ENCODE data around the gene IGF2BP1.
"Not testable (repeated sequence)": the region's sequence is repeated elsewhere in the genome, so short reads cannot be mapped to it uniquely, and the experiment has no call there.

IGF2BP1 gene

GRCh38 chr17:49016775-49017463 is 19.7 kb downstream of the IGF2BP1 start:
- in situ Hi-C loops (cut with MboI; ENCODE audit: low sequenced_read_pairs), result no loop called here

- in situ Hi-C loops (cut with MboI; ENCODE audit: low sequenced_read_pairs), result no loop called here
Observed at GRCh38 chr17:49018116-49018612, 21.0 kb downstream of the IGF2BP1 start.

- in situ Hi-C loops (cut with MboI; ENCODE audit: low sequenced_read_pairs), result no loop called here
Observed at GRCh38 chr17:49018748-49019147, 21.6 kb downstream of the IGF2BP1 start.

GRCh38 chr17:49020609-49021008 is 23.4 kb downstream of the IGF2BP1 start:
- in situ Hi-C loops (cut with MboI; ENCODE audit: low sequenced_read_pairs), result loop anchor here (10.0 kb wide), 1 partner anchor 66 kb away; no protein-coding TSS in a partner anchor

DNA sequence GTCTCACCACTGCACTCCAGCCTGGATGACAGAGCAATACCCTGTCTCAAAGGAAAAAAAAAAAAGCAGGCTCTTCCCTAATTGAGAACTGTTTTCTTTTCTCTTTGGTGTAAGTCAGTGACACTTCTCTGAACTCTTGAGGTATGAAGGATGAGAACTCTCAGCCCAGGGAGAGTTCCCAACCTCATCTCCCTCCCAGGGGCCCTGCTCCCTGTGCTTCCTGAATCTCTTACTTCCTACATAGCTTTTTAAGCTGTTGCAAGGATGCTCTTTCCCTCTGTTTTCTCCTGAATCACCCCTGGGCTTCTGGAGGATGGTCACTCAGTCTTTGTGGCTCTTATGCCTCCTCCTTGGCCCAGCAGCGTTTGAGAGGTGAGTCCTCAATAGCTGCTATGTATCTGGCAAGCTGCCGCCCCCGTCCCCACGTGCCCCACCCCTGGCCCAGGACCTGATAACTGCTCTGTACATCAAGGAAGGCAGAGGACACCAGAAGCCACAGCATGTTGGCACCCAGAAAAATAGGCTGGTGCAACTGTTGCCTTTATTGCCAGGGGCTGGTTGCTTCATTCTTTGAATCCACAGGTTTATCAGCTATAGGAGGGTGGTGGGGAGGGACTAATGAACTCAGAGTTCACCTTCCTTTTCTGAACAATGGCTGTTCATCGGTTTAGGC is 24.0 kb downstream of the IGF2BP1 start:
- in situ Hi-C loops (cut with MboI; ENCODE audit: low sequenced_read_pairs), result loop anchor here (10.0 kb wide), 1 partner anchor 66 kb away; no protein-coding TSS in a partner anchor

GRCh38 chr17:49021768-49022103 is 24.6 kb downstream of the IGF2BP1 start:
- in situ Hi-C loops (cut with MboI; ENCODE audit: low sequenced_read_pairs), result loop anchor here (10.0 kb wide), 1 partner anchor 67 kb away; no protein-coding TSS in a partner anchor

DNA sequence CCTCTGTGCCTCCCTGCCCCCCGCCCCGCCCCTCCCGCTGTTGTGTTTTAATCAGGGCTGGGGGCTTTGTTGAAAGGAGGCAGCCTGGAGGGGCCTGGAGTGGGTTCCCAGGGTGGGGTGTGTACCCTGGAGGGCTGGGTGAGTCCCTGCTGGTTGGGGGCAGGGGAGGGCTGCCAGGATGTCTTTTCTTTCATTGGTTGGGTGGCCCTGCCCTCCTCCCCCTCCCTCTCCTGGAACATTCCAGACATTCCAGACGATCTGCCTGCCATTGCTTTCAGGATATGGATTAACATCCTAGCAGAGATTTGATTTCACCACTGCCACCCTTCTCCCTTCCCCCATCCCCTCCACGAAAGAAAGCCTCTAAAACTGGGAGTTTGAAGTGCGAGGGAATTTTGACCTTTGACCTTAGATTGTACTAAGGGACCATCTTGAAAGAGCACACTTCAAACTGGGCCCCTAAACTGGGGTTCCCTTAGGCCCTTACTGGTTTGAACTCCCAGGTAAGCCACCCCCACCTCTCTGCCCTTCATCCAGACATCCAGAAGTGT is 25.3 kb downstream of the IGF2BP1 start:
- in situ Hi-C loops (cut with MboI; ENCODE audit: low sequenced_read_pairs), result loop anchor here (10.0 kb wide), 1 partner anchor 68 kb away; no protein-coding TSS in a partner anchor

- in situ Hi-C loops (cut with MboI; ENCODE audit: low sequenced_read_pairs), result loop anchor here (10.0 kb wide), 1 partner anchor 70 kb away; no protein-coding TSS in a partner anchor
Observed at GRCh38 chr17:49024523-49024922, 27.3 kb downstream of the IGF2BP1 start.

GRCh38 chr17:49026447-49026846 is 29.3 kb downstream of the IGF2BP1 start:
- in situ Hi-C loops (cut with MboI; ENCODE audit: low sequenced_read_pairs), result loop anchor here (10.0 kb wide), 1 partner anchor 72 kb away; no protein-coding TSS in a partner anchor

- in situ Hi-C loops (cut with MboI; ENCODE audit: low sequenced_read_pairs), result loop anchor here (10.0 kb wide), 1 partner anchor 73 kb away; no protein-coding TSS in a partner anchor
Observed at GRCh38 chr17:49028271-49028670, 31.1 kb downstream of the IGF2BP1 start.

- in situ Hi-C loops (cut with MboI; ENCODE audit: low sequenced_read_pairs), result loop anchor here (10.0 kb wide), 1 partner anchor 75 kb away; no protein-coding TSS in a partner anchor
Observed at GRCh38 chr17:49029801-49030200, 32.6 kb downstream of the IGF2BP1 start.

DNA sequence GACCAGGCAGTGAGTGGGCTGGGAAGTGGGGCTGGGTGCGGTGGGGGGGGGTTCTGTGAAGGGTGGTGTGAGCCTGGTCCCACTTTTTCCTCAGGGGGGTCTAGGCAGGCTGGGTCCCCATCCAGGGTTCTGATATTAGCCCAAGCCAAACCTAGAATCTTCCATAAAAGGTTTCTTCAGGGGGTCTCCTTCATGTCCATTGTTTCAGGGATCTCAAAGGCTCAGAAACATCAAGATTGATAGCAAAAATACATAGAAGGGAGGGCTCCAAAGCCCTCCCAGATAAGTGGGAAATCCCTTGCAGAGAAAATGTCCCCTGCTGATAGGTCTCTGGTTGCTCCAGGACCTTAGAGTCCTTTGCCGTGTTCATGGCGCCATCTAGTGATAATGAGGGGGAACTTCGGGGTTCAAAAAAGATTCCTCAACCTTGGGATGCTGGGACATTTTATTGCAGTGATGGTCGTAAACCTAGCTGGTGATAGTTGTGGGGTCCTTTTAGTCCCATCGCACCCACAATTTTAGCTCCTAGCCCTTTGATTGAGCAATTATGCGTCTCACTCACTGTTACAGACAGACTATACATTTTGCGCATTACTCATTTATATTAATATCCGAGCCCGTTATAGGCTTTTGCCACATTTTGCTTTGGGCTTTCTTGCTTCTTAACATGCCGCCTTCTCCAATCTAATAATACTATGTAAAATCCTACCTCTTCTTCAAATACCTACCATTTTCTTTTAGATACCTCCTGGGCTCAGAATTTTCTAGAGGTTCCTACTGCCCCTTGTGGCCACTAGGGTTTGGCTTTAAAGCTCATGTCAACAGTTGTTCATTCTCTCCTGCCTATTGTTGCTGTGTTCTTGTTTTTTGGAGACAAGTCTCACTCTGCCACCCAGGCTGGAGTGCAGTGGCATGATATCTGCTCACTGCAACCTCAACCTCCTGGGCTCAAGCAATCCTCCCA is 35.1 kb downstream of the IGF2BP1 start:
- in situ Hi-C loops (cut with MboI; ENCODE audit: low sequenced_read_pairs), result no loop called here

- in situ Hi-C loops (cut with MboI; ENCODE audit: low sequenced_read_pairs), result no loop called here
Observed at GRCh38 chr17:49035470-49036269, 38.5 kb downstream of the IGF2BP1 start.

GRCh38 chr17:49036270-49036626 is 39.1 kb downstream of the IGF2BP1 start:
- in situ Hi-C loops (cut with MboI; ENCODE audit: low sequenced_read_pairs), result no loop called here

- in situ Hi-C loops (cut with MboI; ENCODE audit: low sequenced_read_pairs), result no loop called here
Observed at GRCh38 chr17:49038138-49038537, 41.0 kb downstream of the IGF2BP1 start.

DNA sequence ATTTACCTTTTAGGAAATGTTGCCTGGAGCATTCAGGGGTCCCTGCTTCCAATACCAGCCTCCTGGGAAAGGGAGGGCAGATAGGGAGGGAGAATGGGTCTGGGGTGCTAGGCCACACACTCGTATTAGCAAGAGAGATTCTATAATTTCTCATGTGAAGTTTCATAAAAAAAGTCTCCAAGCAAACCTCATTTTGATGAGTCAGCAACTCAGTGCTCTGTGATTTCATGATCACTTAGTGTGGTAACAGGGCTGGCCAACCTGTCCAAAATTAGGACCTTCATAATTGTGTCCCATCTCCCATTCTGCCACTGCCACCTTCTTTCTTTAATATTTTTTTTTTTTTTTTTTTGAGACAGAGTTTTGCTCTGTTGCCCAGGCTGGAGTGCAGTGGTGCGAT is 41.4 kb downstream of the IGF2BP1 start:
- in situ Hi-C loops (cut with MboI; ENCODE audit: low sequenced_read_pairs), result no loop called here

- in situ Hi-C loops (cut with MboI; ENCODE audit: low sequenced_read_pairs), result not testable (repeated sequence)
Observed at GRCh38 chr17:49039518-49039917, 42.3 kb downstream of the IGF2BP1 start.

DNA sequence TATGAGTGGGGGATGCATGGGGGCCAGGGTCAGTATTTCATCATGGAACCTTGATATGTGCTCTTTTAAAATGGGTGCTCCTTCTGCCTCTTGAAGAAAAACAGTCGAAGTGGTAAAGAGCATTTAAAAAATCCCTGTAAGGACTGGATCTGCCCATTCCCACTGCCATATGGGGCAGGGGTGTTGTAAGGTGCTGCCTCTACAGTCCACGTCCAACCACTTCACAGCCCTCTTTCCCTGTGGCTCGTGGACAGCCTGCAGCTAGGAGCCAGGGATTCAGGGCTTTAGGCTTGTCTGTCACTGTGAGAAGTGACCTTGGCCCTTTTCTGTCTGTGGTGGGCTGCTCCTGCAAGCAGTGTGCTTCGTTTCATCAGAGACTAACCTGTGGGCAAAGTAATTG is 44.3 kb downstream of the IGF2BP1 start:
- in situ Hi-C loops (cut with MboI; ENCODE audit: low sequenced_read_pairs), result no loop called here

- in situ Hi-C loops (cut with MboI; ENCODE audit: low sequenced_read_pairs), result no loop called here
Observed at GRCh38 chr17:49045376-49045775, 48.2 kb downstream of the IGF2BP1 start.

GRCh38 chr17:49046912-49047311 is 49.7 kb downstream of the IGF2BP1 start:
- in situ Hi-C loops (cut with MboI; ENCODE audit: low sequenced_read_pairs), result no loop called here

Data from HL-60/S4 treated with phorbol 12-myristate 13-acetate at 8.2 ng/mL for 4 days and 3 days (cell line).